NCI-H2029 treated with DMSO at 0.1 percent for 48 hours (cell line): ENCODE results near the gene GPR27.

ENCODE experiments used
- DNase-seq: peaks from one replicate; lab custom pipeline; 2025; lab: John Stamatoyannopoulos, UW

GPR27 gene

DNA sequence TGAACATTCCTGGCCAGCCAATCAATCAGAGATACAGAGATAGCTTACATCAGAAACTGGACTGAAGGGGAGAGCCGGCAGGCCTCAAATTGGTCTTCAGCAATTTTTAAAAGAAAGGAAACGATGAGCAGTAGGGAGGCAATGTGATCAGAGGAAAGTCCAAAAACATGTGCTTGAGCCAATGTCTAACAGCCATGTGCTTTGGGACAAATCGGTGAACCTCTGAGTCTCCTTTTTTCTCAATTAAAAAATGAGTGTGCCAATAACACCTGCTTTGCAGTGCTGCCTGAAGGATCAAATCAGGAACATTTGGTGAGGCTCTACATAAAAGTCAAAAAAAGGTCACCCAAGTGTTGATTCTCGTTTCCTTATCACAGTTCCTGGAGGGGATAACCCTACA lies 21.0 kb upstream of the GPR27 start:
- no peak for DNase-seq

DNA sequence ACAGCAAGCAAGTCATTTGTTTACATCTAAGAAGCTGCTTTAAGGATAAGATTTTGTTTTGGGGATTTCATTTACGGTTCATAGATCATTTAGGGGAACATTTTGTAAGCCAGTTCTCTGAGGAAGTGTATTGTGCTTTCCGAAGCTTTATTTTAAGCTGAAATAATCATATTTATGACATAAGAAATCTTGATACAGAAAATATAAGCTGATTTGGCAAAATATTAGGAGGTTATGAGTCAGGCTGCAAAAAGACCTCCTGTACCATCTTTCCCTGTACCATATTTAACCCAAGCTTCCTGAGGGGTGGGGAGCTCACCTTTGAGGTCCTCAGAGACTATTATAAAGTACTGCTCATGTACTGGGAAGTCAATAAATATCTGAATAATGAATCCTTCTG lies 20.3 kb upstream of the GPR27 start:
- no peak for DNase-seq

DNA sequence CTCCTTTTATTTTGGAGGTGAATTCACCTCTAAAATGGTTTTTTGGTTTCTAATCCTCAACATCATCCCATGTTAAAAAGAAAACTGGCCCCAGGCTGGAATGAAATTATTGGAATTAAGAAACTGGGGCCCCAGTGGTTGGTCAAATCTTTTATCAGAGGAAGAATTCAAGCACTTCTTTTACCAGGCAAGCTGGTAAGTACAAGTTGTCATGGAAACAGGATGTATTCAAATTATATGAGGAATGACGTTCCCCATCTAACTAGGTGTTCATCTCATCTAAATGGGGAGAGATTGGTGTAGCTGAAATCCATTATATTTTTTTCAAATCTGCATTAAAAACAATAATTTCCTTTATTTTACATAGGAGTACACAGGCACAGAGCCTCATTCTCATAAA lies 18.8 kb upstream of the GPR27 start:
- DNase-seq = no peak

DNA sequence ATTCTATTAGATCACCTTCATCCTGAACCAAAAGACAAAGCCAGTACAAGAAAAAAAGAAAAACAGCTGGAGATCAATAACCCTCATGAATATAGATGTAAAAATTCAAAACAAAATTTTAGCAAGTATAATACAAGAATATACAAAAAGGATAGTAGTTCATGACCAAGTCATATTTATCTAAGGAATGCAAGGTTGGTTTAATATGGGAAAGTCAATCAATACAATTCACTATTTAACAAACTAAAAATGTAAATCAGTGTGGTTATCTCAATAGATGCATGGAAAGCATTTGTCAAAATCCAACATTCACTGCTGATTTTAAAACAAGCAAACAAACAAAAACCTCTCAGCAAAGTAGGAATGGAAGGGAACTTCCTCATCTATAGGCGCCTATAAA lies 11.0 kb upstream of the GPR27 start:
- no peak for DNase-seq

DNA sequence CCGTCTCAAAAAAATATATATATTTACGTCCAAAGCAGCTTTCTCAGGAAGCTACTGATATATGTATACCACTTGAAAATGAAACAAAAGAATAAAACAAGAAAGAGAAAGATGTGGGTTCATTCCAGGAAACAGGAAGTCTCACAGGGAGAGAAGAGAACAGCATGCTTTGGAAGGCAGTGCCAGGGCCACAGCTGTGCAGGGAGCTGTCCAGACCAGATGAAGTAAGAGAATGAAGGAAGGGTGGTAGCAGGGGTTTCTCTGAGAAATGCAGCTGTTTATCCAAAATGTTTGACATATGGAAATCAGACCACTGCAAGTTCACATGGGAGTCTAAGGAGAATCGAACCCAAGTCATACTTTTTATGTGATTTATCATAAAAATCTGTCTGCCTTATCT lies 8.9 kb upstream of the GPR27 start:
- no peak for DNase-seq

DNA sequence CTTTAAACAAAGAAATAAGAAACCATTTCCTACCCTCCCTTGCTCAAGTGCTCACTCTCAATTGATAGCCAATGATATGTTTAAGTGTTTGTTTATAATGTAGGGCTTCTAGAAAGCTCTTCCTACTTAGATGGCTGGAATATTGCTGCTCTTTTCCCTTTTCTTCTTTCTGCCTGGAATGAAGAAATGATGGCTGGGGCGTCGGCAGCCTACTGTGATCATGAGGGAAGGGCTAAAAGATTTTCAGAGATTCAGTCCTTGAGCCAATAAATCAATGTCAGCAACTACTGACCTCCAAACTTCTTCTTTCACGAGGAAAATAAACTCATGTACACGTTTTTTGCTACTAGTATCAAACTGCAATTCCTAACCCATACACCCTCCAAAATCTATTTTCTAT lies 2.1 kb upstream of the GPR27 start:
- no peak for DNase-seq

DNA sequence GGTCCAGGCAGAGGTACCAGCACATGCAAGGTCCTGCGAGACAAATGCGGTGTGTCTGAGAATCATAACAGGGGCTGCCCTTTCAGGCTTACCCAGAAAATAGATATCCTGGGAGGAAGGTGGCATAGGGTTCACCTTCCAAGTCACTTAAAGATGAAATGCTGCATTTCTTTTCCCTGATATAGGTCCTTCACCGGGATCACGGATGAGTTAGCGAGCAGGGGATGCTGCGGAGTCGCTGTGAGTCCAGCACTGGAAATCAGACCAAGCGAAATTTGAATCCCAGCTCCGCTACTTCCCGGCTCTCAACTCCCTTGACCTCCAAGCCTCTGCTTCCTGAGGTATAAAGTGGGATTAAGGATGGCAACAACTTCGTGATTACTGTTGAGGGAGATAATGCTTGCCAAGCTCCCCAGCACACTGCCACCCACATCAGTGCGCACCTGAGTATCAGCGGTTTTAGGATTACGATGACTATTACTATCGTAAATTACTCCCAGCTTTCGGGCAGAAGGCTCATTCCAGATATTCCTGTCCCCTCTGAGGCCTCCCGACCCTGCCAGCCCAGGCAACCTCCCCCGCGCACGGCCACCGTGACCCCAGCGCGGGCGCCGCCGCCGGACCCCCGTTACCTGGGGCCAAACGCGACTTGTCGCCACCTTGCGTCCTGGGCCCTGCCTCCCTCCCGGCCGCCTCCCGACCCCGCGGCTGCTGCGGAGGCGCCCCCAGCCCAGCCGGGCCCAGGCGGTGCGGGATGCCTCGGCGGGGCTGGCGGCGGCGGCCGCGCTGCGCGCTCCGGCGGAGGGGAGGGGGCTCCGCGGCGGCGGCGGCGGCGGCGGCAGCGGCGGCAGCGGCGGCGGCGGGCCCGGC lies 589 bp upstream of the GPR27 start:
- no peak for DNase-seq

DNA sequence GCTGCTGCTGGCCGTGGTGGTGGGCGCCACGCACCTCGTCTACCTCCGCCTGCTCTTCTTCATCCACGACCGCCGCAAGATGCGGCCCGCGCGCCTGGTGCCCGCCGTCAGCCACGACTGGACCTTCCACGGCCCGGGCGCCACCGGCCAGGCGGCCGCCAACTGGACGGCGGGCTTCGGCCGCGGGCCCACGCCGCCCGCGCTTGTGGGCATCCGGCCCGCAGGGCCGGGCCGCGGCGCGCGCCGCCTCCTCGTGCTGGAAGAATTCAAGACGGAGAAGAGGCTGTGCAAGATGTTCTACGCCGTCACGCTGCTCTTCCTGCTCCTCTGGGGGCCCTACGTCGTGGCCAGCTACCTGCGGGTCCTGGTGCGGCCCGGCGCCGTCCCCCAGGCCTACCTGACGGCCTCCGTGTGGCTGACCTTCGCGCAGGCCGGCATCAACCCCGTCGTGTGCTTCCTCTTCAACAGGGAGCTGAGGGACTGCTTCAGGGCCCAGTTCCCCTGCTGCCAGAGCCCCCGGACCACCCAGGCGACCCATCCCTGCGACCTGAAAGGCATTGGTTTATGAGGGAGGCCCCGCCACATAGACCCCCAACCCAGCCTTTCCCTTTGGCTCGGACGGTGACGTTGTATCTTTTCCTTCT lies 1.1 kb downstream of the GPR27 start:
- DNase-seq = no peak

DNA sequence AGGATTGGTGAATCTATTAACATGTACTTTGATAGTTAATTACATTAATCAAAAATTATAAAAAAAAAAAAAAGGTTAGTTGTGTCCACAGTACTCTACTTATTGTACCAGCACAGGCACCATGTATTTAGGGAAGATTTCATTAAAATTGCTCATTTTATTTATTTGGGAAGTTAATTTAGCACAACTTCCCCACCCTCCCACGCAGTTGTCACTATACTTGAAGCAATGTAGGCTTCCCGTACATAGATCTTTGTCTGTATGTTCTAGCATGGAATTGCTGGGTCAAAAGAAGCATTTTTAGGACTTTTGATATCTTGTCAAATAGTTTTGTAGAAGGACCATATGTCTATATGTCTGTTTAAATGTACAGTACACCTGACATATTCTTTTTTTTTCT lies 4.4 kb downstream of the GPR27 start:
- no peak for DNase-seq

DNA sequence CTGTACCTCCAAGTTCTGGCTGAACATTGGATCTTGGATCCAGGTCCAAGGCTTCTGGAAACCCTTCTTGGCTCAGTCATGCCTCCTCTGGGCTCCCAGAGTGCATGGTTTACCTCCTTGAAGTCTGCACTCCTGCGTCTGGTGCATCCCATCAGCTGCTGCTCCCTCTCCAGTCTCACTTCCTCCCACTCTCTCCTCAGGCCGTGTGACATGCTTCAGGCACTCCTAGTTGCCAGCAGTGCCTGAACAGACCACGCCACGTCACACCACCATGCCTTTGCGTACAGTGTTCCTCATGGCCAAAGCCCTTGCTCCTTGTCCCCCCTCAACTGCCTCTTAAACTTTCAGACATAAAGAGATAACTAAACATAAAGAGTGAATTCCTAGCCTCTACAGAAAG lies 5.7 kb downstream of the GPR27 start:
- DNase-seq = no peak

DNA sequence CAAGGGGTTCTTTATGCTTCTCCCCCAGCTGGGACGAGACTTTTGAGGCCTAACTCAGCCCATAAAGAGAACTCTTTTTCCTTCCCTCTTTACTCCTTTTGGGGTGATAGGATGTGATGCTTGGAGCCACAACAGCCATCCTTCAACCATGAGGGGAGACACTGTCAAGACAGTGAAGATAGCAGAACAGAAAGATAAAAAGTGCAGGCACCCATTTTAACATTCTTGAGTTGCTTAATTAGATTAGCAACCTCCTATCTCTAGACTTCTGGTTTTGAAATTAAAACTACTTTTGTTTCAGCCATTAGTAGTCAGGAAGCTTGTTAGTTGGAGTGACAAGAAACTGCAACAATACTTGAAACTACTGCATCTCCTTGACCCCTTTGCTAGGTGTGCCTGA lies 6.5 kb downstream of the GPR27 start:
- no peak for DNase-seq

DNA sequence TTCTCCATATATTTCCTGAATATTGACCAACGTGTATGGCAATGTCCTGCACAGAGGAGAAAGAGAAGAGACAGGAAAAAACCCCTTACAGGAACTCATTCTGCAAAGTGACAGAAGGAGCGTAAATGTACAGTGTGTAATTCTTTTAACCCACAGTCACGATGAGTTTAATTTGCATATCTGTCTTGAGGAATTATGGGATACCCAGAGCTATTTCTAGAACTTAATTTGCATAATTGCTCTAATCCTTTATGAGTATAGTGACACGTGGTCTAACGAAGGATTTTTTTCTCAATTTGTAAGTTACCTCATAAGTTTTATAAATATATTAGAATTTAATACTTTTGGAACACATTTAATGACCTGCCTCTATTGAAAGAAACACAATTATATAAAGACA lies 9.8 kb downstream of the GPR27 start:
- no peak for DNase-seq

DNA sequence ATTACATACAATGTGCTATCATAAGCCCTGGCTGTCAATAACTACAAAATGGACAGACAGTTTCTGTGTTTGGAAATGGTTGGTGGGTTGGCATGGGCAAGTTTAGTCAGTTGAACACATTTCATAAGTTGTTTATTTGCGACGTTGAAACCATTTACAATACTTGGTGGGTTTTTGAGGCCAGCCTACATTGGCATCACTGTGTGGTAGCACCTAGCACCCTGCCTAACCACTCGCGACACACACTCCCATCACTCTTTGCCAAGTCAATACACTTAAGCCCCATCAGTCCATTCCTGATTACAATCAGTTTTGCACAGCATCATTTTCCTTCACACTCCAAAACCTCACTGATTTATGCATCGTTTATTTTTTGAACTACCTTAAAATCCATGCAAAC lies 17.5 kb downstream of the GPR27 start:
- DNase-seq = no peak

DNA sequence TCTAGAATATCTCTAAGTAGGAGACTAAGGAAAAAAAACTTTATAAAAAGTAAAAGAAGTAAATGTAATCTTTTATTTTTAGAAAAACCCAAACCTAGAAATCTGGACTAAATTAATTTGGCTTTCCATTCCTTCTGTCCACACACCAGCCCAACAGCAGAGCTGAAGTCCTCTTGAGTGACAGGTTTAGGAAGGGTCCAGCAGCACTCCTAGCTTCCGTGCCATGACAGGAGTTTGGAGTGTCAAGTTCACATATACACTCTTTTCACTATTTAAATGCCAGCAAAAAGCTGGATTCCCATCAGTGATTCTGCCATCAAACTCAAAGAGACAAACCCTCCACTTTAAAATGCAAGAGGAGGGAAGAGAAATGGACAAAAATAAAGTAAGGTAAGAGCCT lies 18.2 kb downstream of the GPR27 start:
- no peak for DNase-seq

DNA sequence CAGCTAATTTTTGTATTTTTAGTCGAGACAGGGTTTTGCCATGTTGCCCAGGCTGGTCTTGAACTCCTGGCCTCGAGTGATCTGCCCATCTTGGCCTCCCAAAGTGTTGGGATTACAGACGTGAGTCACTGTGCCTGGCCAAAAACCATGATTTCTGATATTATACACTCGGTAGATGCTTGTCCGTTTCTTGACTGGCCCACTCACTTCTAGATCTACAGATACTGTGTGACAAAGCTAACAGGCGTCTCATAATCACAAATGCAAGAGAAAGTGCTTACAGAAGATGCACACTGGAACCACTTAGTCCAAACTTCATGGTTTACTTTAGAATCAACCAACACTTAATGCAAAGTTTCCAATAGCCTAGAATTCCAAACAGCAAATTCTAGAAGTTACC lies 22.9 kb downstream of the GPR27 start:
- no peak for DNase-seq

DNA sequence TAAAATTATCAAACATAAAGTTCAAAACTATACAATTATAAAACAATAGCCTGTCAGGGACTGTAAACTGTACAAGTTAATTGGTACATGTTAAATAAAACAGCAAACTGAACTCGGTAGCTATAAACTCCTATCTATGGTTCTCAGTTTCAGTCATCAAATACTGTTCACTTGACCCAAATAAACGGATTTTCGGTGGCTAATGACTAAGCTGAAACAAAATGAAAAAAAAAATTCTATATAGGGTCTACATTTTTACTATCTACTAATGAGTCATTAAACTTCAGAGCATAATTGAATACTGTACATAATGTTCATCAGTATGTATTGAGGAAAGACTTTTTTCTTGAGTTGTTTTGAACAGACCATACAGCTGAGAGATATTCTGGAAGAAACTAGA lies 24.7 kb downstream of the GPR27 start:
- DNase-seq = no peak

DNA sequence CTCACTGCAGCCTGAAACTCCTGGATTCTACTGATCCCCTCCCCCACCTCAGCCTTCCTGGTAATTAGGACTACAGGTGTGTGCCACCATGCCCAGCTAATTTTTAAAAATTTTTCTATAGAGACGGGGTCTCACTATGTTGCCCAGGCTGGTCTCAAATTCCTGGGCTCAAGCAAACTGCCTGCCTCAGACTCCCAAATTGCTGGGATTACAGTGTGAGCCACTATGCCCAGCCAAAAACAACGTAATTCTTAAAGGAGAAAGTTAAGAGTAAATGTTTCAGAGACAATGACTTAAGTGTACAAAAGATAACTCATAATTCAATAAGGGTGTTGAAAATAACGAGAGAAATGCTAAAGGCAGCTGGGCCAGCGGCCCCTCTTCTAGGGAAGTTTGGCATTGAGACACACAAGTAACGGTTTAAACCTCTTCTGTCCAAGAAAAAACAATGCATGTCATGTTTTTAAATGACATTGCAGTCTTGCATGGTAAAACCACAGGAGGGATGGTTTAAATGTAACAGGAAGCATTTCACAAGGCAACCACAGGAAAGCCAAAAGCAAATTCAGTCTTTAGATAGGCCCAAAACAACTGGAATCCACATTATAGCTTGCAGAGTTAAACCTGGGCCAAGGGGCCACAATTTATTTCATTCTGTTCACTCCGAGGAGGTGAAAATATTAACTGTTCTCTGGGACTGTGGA lies 26.2 kb downstream of the GPR27 start:
- no peak for DNase-seq

DNA sequence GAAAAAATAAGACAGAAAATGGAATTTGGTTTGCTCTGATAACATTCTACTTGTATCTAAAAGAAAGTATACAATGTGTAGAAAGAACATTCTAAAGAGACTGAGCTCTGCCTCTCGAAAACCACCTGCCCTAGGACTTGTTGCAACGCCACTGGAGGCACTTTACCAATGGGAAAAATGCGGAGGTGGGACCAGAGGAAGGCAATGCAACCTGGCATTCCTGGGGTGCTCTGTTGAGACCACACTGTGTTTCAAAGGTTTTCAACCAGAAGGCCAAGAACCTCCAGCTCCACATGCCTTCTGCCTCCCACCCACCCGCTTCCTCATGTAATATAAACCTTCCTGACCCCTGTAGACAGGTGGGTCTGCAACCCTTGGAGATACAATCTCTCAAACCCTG lies 26.8 kb downstream of the GPR27 start:
- no peak for DNase-seq

DNA sequence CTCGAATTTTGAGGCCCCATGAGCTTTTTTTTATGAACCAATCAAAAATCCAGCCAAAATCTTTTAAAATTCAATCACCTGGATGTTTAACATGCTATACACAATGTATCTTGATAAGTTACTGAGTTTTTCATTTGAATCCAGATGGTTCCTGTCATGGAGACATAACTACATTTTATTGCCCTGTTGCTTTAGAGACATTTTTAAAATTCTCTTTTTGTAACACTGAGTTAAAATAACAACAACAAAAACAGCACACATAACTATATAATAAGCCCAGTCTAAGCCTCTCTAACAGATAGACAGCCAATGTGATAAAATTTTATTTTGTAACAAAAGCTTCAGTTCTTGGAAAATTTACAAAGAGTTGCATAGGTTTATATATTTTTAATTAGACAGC lies 29.5 kb downstream of the GPR27 start:
- DNase-seq = no peak

DNA sequence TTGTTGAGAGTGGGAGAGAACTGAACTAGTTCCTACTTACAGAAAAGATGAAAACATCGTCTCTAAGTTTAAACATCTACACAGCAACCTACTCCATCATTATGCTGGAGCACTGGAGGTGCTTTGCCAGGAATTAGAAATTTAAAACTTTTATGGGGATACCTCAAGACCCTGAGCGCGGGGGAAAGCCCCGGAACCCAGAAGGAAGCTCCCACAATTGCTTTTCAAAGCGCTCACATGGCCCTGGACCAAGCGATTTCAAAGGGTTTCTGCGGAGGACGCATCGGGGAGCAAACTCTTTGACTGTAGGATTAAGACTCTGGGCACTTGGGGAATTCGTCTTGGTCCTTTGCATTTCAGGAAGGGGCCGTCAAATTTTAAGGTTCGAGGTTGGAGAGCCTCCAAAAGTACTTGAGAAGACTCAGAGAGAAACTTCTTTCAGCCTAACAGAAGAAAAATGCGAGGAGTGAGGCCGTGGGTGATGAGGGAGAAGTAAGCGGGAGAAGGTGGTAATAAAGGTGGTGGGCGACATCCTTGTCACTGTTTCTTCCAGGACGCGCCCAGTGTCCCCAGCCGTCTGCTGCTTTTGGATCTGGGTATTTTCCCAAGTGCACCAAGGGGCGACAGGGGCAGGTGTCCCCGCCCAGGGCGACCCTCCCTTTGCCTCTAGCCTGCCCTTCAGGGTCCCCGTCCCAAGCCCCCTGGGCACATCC lies 30.7 kb downstream of the GPR27 start:
- DNase-seq = no peak

DNA sequence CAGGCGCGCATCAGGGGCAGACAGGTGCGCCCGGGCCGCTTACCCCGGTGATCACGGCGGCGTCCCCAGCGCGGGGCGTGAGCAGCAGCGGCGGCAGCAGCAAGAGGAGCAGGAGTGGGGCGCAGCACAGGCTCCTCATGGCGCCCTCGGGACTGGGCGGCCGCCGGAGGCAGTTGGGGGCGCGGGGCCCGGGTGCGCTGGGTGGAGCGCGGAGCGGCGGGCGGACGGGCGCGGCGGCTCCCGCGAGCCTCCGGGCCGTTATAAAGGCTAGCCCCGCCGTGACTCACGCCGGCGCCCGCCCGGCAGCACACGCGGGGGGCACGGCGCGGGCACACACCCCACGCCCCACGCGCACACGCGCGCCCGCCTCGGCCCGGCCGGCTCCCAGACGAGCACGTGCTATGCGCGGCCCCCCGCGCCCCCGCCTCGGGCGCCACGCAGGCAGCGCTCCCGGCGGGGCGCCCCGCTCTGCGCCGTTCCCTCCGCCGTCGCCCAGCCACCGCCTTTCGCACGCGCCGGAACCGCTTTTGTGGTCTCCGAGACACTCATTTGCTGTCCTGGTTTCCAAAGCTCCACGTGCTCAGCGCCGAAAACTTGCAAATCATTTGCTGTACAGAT lies 31.4 kb downstream of the GPR27 start, which contains the start of gene PROK2:
PROK2 (minus strand) TSS at position 235 of the 618 bp plus-strand sequence; CDS start at position 139, 96 bp downstream.
- no peak for DNase-seq
